HG03039 (cell line): ENCODE data around the gene LRRC4B.

ENCODE experiments used
- ATAC-seq: cut with Tn5 transposase; IDR thresholded peaks from one replicate; pipeline ENCODE4 v1.9.1; 2021; ENCODE audit warnings: mild to moderate bottlenecking, moderate library complexity; ENCODE audit not compliant: unreplicated experiment

LRRC4B gene

GRCh38 chr19:50554212-50554611, 14.0 kb downstream of the LRRC4B start:
- ATAC-seq = no peak

- no peak for ATAC-seq
Observed at GRCh38 chr19:50553134-50553703, 15.0 kb downstream of the LRRC4B start.

GRCh38 chr19:50552540-50552939, 15.7 kb downstream of the LRRC4B start:
- no peak for ATAC-seq

- no peak for ATAC-seq
Observed at GRCh38 chr19:50551715-50552187, 16.5 kb downstream of the LRRC4B start.

- no peak for ATAC-seq
Observed at GRCh38 chr19:50551034-50551714, 17.1 kb downstream of the LRRC4B start.

GRCh38 chr19:50550594-50550966, 17.7 kb downstream of the LRRC4B start:
- no peak for ATAC-seq

- no peak for ATAC-seq
Observed at GRCh38 chr19:50549927-50550593, 18.2 kb downstream of the LRRC4B start.

GRCh38 chr19:50549059-50549926, 18.9 kb downstream of the LRRC4B start:
- ATAC-seq = no peak

- no peak for ATAC-seq
Observed at GRCh38 chr19:50548191-50549058, 19.8 kb downstream of the LRRC4B start.

- no peak for ATAC-seq
Observed at GRCh38 chr19:50547385-50548190, 20.6 kb downstream of the LRRC4B start.

GRCh38 chr19:50546527-50547221, 21.6 kb downstream of the LRRC4B start:
- no peak for ATAC-seq

GRCh38 chr19:50542943-50543342, 25.3 kb downstream of the LRRC4B start:
- ATAC-seq = no peak

GRCh38 chr19:50537769-50538230, 30.4 kb downstream of the LRRC4B start:
- no peak for ATAC-seq

GRCh38 chr19:50537306-50537685, 30.9 kb downstream of the LRRC4B start:
- no peak for ATAC-seq

GRCh38 chr19:50536662-50537305, 31.5 kb downstream of the LRRC4B start:
- no peak for ATAC-seq

- no peak for ATAC-seq
Observed at GRCh38 chr19:50535672-50536187, 32.5 kb downstream of the LRRC4B start.

GRCh38 chr19:50534478-50534877, 33.8 kb downstream of the LRRC4B start:
- no peak for ATAC-seq

GRCh38 chr19:50532952-50533351, 35.3 kb downstream of the LRRC4B start:
- ATAC-seq = no peak
